Fibroblast of mammary gland (primary cell): Measurements from ENCODE around the gene MSI2.

Experiments used
- DNase-seq: peaks from one replicate; pipeline ENCODE4 v3.0.0-alpha.2; 2010; ENCODE audit warnings: low read depth
- H3K4me3 ChIP-seq: 2 replicates; pipeline ENCODE4 v1.5.1; 2011; ENCODE audit warnings: low read depth, mild to moderate bottlenecking, low read length, moderate library complexity; ENCODE audit not compliant: control insufficient read depth
- CTCF ChIP-seq: conservative IDR thresholded peaks from 2 replicates; pipeline ENCODE4 v1.5.1; 2011; ENCODE audit warnings: low read depth, low read length, inconsistent platforms; ENCODE audit not compliant: control insufficient read depth, insufficient read depth

MSI2 gene

GRCh38 chr17:57607553-57608120 is 351.3 kb downstream of the MSI2 start:
- no peak overlapping the region for H3K4me3 ChIP-seq
- TF ChIP-seq CTCF, result no peak
- peak; percentile 21 for DNase-seq

- H3K4me3 ChIP-seq, result no peak overlapping the region
- TF ChIP-seq CTCF, result no peak
- no peak for DNase-seq
Observed at GRCh38 chr17:57608369-57609124, 352.2 kb downstream of the MSI2 start.

- DNase-seq, result no peak
- H3K4me3 ChIP-seq, result no peak overlapping the region
Observed at GRCh38 chr17:57609125-57609877, 353.0 kb downstream of the MSI2 start.

GRCh38 chr17:57609878-57610270 is 353.6 kb downstream of the MSI2 start:
- DNase-seq, result no peak
- no peak for TF ChIP-seq CTCF

More at GRCh38 chr17:57609125-57609877, 353.0 kb downstream of the MSI2 start:
- TF ChIP-seq CTCF, result no peak

GRCh38 chr17:57612202-57613071 is 356.1 kb downstream of the MSI2 start:
- no peak for DNase-seq

More at GRCh38 chr17:57609878-57610270, 353.6 kb downstream of the MSI2 start:
- H3K4me3 ChIP-seq, result no peak overlapping the region

More at GRCh38 chr17:57612202-57613071, 356.1 kb downstream of the MSI2 start:
- H3K4me3 ChIP-seq, result no peak overlapping the region
- TF ChIP-seq CTCF, result no peak
